GM21381 (cell line): ENCODE data around the gene FARS2.
"Not testable (repeated sequence)": the region's sequence is repeated elsewhere in the genome, so short reads cannot be mapped to it uniquely, and the experiment has no call there.

Experiments
- ATAC-seq: cut with Tn5 transposase; IDR thresholded peaks from one replicate; pipeline ENCODE4 v1.9.1; 2021; ENCODE audit warnings: mild to moderate bottlenecking, moderate library complexity; ENCODE audit not compliant: unreplicated experiment

Gene FARS2

GRCh38 chr6:5771759-5772390 is 510.6 kb downstream of the FARS2 start:
- no peak for ATAC-seq

DNA sequence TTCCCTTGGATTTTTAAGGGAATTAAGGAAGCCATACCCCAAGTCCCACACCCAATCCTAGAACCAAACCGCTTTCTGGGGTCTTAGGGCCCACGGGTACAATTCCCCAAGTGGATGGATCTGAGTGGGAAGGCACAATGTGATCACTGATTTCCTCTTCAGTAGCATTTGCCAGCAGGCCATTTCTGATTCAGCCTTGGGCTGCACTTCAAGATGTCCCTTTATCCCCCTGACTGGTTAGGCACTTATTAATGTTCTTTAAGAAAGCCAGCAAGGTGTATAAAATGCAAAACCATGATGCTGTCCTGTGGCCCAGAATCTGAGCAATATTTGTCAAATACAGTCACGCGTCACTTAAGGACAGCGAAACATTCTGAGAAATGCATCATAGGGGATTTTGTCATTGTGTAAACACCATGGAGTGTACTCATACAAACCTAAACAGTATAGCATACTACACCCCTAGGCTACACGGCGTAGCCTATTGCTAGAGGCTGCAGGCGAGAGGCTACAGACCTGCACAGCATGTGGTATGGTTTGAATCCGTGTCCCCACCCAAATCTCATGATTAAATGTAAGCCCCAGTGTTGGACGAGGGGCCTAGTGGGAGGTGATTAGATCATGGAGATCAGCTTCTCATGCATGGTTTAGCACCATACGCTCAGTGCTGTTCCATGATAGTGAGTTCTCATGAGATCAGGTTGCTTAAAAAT is 511.3 kb downstream of the FARS2 start:
- ATAC-seq = no peak

DNA sequence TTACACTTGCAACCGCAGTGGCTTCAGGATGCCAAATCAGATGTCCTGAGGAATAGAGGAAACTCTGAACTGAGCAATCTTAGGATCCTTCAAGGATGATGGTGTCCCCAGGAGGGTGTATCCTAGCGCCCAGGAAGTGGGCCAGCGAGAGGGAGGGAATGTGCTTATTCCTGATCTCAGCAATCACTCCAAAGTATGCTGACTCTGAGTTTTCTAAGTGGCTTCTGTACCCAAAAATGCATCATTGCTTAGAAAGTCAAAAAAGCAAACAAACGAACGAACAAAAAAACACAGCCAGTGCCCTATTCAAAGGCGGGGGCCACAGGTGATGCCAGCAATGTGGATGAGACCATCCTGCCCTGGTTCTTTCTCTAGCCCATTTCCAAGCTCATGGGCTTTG is 514.8 kb downstream of the FARS2 start:
- no peak for ATAC-seq

DNA sequence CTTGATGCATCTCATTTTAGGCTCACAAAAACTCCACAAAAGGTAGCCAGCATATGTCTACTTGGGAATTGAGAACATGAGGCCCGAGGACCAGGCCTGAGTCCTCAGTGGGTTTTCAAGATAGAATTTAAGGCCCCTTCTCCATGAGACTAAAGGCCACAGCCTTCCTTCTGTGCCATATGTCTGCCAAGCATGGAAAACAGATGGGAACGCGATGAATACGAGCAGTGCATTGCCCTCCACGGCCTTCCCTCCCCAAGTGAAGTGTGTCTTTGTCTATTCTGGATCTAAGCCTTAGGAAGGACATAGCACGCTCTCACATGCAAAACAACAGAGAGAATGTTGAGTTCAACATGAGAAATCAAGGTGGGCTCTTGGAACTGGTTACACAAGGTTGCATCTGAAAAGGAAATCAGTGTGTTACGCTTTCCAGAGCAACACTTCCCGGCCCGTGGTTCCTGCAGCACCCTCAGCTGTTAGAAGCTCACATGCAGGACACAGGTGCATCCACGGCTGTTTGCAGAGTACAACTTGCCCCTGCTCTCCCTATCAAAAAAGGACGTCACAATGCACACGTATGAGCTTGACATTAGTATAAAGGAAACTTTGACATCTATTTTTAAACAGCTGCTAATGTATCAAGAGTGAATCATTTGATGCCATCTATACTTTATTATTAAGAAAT is 515.5 kb downstream of the FARS2 start:
- no peak for ATAC-seq

GRCh38 chr6:5778317-5778857 is 517.1 kb downstream of the FARS2 start:
- peak; percentile 86 for ATAC-seq

DNA sequence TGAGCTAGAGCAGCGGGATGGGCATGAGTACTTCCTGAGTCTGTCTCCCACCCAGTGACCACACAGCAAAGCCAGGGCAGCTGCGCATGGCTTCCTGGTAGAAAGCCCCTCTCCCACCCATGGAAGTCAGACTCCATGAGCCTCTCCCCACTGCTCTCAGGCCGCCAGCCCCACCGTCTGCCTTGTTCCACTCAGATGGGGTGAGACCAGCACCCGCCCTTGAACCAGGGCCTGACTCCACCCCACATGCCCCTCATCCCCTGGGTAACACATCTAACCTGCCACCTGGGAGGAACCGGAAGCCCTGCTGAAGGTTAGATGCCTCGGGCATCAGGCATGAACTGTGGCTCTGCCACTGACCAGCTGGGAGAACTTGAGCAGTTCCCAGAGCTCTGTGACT is 517.6 kb downstream of the FARS2 start:
- no peak for ATAC-seq

DNA sequence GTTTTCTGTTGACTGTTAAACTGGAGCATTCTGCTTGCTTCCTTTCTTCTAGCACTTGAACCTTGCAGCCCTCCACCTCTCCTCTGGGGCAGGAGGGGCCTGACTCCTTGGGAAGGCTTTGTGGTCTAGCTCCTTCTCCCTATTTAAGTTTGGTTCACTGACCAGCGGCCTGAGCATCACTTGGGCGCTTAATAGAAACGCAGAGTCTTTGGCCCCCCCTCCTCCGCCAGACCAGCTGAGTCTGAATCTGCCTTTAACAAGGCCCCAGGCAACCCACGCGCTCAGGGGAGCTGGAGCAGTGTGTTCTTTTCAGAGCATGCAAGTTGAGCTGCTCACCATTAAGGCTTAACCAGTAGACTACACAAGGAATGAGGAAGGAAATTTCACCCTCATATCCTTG is 519.7 kb downstream of the FARS2 start:
- ATAC-seq = no peak

DNA sequence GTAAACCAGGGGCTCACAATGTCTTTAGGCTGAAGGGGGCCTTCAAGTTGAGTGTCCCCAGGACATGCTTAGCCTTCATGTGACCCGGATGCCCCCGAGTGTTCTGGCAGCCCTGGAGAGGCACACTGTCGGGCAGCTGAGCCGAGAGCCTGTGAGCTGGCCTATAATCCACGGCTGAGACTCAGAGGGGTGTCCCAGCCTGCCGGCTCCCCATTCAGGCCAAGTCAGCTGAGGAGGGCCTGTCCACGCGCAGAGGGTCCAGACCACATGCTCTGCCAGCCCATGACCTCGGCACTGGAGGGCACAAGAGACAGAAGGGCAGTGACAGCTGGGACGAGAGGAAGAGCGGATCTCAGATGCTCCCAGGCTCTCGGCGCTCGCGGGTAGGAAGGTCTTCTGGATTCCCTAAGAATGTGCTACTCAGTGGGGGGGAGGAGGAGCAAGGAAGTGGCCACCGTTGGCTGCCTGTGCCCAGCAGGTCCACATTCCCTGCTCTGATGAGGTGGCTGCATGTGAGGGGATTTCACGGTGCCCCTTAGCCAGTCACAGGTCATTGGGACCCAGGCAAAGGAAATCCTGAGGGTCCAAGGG is 520.7 kb downstream of the FARS2 start:
- ATAC-seq = no peak

DNA sequence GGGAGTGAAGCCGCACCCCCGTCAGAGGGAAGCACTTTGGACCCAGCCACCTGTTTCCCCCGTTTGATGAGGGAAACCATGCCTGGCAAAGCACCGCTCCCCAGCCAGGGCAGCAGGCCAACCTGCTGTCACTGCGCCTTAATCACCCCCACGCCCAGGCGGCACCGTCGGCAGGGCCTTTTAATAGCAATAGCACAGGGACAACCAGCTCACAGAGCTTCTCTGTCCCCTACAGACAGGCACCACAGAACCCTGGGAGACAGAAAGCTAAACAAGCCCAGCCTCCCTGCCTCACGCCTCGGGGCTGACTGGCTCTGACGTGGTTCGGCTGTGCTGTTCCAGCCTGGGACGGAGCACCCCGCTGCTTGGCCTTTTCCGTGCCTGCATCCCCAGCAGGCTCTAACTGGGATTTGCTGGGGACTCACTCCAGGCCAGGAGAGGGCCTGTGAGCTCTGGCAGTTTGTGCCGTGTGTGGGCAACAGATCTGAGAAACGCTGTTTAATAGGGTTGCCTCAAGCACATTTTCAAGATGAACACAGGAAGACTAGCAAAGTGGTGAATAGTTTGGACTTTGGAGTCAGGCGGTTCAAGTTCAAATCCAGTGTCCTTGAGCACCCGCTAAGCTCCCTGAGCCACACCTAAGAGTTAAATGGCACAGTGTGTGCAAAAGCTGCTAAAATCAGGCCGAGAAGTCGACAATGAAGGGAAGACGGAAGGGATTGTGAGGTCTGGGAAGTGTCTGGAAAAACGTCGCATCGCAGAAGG is 521.7 kb downstream of the FARS2 start:
- no peak for ATAC-seq

DNA sequence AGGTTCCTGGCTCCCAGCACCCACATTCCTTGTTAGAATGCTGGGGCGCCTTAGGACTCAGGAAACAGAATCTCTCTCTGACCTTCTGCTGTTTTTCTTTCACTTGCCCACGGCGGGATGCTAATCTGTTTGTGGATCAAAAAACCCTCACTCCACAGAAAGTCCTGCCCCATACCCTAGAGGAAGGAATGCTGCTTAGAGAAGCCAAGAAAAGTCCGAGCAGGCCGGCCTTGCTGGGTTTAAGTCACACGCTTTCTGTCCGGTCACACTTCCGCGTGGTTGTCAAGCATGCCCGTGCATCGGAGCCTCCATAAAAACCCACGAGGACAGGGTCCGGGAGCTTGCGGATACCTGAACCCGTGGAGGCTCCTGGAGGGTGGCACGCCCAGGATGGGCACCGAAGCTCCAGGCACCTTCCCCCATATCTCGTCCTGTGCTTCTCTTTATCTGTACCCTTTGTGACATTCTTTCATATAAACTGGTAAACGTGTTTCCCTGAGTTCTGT is 522.3 kb downstream of the FARS2 start:
- ATAC-seq = no peak

DNA sequence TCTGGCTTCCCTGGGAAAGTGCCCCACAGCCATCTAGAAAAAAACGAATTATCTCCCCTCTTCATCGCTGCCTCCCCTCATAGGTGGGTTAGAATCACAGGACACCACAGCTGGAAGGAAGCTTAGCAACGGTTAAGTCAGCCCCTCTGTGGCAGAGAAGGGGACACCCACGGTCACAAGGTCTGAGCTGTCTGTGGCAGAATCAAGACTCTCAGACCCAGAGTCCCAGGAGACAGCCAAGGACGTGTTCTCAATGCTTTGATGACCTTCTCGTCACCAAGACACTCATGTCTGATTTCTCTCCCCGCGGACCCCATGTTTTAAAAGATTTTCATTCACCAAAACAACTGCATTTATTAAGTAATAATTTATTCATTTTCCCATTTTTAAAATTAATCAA is 523.9 kb downstream of the FARS2 start:
- ATAC-seq = no peak

- no peak for ATAC-seq
Measured at GRCh38 chr6:5786321-5786968, 525.1 kb downstream of the FARS2 start.

- no peak for ATAC-seq
Measured at GRCh38 chr6:5786969-5787720, 525.8 kb downstream of the FARS2 start.

DNA sequence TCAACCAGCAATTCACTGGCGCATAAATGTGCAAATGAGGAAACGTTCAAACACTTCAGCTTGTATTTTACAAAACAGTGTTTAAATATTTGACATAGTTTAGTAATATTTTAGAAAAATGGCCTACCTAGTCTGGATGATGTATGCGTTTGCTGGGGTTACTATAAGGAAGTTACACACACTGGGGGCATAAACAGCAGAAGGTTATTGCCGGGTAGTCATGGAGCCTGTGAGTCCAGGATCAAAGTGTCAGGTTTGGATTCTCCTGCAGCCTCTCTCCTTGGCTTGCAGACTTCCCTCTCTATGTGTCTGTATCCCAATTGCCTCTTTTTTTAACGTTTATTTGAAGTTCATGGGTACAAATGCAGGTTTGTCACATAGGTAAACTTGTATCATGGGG is 528.1 kb downstream of the FARS2 start:
- not testable (repeated sequence) for ATAC-seq

GRCh38 chr6:5796555-5796954 is 535.2 kb downstream of the FARS2 start:
- not testable (repeated sequence) for ATAC-seq

- ATAC-seq = not testable (repeated sequence)
Measured at GRCh38 chr6:5806406-5806805, 545.1 kb downstream of the FARS2 start.

DNA sequence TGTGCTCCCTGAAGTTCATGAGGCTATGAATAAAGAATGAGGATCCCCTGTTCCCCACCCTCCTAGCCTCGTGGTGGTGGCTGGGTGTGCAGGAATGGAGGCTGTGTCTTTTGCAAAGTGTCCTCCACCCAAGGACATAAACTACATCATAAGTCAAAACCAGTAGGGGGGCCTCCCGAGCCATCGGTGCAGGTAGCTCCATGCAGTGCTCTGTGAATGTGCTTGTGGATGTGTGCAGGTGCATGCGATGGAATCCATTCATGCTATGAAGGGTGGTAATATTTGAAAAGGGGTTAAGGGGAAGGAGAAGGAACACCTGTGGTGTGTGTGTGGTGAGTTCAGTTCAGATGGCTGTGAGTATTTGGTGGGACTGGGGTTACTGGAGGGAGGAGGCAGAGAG is 548.1 kb downstream of the FARS2 start:
- ATAC-seq = no peak

GRCh38 chr6:5811997-5812396 is 550.7 kb downstream of the FARS2 start:
- no peak for ATAC-seq

GRCh38 chr6:5813625-5814027 is 552.3 kb downstream of the FARS2 start:
- peak; percentile 87 for ATAC-seq
